GM08714 (cell line): ENCODE measurements around the gene SPAG16.

Source experiments
- H3K4me3 ChIP-seq: fragments of 200-500 bp; sonication (Bioruptor generic); 2 replicates; pipeline ENCODE4 v1.5.1; 2014; ENCODE audit warnings: mild to moderate bottlenecking, low read length, inconsistent platforms
- ZNF274 ChIP-seq: IDR thresholded peaks from 2 replicates; pipeline ENCODE4 v1.6.1; 2012; ENCODE audit warnings: mild to moderate bottlenecking, low read depth, low read length

The SPAG16 gene

GRCh38 chr2:213491376-213491775 is 207.1 kb downstream of the SPAG16 start:
- TF ChIP-seq ZNF274: no peak
- H3K4me3 ChIP-seq: no peak overlapping the region

GRCh38 chr2:213496226-213496625 is 212.0 kb downstream of the SPAG16 start:
- no peak overlapping the region for H3K4me3 ChIP-seq
- no peak for TF ChIP-seq ZNF274

GRCh38 chr2:213500881-213501280 is 216.6 kb downstream of the SPAG16 start:
- no peak for TF ChIP-seq ZNF274
- H3K4me3 ChIP-seq: no peak overlapping the region

- TF ChIP-seq ZNF274: no peak
- H3K4me3 ChIP-seq: no peak overlapping the region
These were observed 239.9 kb downstream of the SPAG16 start for GRCh38 chr2:213524164-213524563.

- no peak for TF ChIP-seq ZNF274
- no peak overlapping the region for H3K4me3 ChIP-seq
These were observed 253.3 kb downstream of the SPAG16 start for GRCh38 chr2:213537579-213537978.

GRCh38 chr2:213544940-213545339 is 260.7 kb downstream of the SPAG16 start:
- no peak for TF ChIP-seq ZNF274
- no peak overlapping the region for H3K4me3 ChIP-seq

- no peak overlapping the region for H3K4me3 ChIP-seq
- TF ChIP-seq ZNF274: no peak
These were observed 261.2 kb downstream of the SPAG16 start for GRCh38 chr2:213545481-213545880.

- no peak for TF ChIP-seq ZNF274
These were observed 261.8 kb downstream of the SPAG16 start for GRCh38 chr2:213545964-213546475.

GRCh38 chr2:213551526-213551925 is 267.3 kb downstream of the SPAG16 start:
- no peak for TF ChIP-seq ZNF274
- no peak overlapping the region for H3K4me3 ChIP-seq

More at GRCh38 chr2:213545964-213546475, 261.8 kb downstream of the SPAG16 start:
- no peak overlapping the region for H3K4me3 ChIP-seq

GRCh38 chr2:213559053-213559452 is 274.8 kb downstream of the SPAG16 start:
- TF ChIP-seq ZNF274: no peak
- no peak overlapping the region for H3K4me3 ChIP-seq

- no peak overlapping the region for H3K4me3 ChIP-seq
- no peak for TF ChIP-seq ZNF274
These were observed 277.5 kb downstream of the SPAG16 start for GRCh38 chr2:213561759-213562158.

GRCh38 chr2:213562539-213563180 is 278.4 kb downstream of the SPAG16 start:
- no peak overlapping the region for H3K4me3 ChIP-seq
- no peak for TF ChIP-seq ZNF274

GRCh38 chr2:213566846-213567245 is 282.6 kb downstream of the SPAG16 start:
- no peak for TF ChIP-seq ZNF274

GRCh38 chr2:213609570-213610170 is 325.4 kb downstream of the SPAG16 start:
- TF ChIP-seq ZNF274: no peak
- H3K4me3 ChIP-seq: no peak overlapping the region

More at GRCh38 chr2:213566846-213567245, 282.6 kb downstream of the SPAG16 start:
- no peak overlapping the region for H3K4me3 ChIP-seq

- H3K4me3 ChIP-seq: no peak overlapping the region
- TF ChIP-seq ZNF274: no peak
These were observed 342.9 kb downstream of the SPAG16 start for GRCh38 chr2:213627054-213627710.
